IMR-90 (cell line): ENCODE results near the gene CAPN3. TPM values are rescaled to one million over a fixed set of nuclear protein-coding genes. Genes with fewer than 3 reads are reported as not detected.

Source experiments
- ATAC-seq: fragments of 200-7000 bp; cut with Tn5 transposase; 2 replicates; pipeline ENCODE4 v1.9.1; 2020; ENCODE audit warnings: low read depth, mild to moderate bottlenecking, moderate library complexity
- BruUV-seq: library from RNA; stranded (reverse); fragments of 400-500 nt; replicated peaks from 2 replicates; lab custom pipeline; 2021; lab: Mats Ljungman, UMichigan
- CTCF ChIA-PET: fragments of 300-600 bp; formaldehyde crosslinking; extraction: SDS; loops from one replicate; lab custom pipeline; 2021; ENCODE audit warnings: antibody characterized with exemption; lab: Yijun Ruan, JAX
- POLR2A ChIA-PET: fragments of 300-600 bp; sonication (Branson Sonifier 250); formaldehyde crosslinking; loops from one replicate; lab custom pipeline; 2022; ENCODE audit warnings: antibody characterized with exemption; ENCODE audit not compliant: unreplicated experiment; lab: Charles Lee
- DNase-seq: peaks from one replicate; pipeline ENCODE4 v3.0.0; 2013
- H2AFZ ChIP-seq: replicated peaks from 2 replicates; pipeline ENCODE3; 2013; ENCODE audit warnings: low read length, mild to moderate bottlenecking; ENCODE audit not compliant: poor library complexity
- H2AK5ac ChIP-seq: 2 replicates; pipeline ENCODE4 v1.6.1; 2013; ENCODE audit warnings: low read depth, low read length, inconsistent platforms
- H2AK9ac ChIP-seq: replicated peaks from 2 replicates; pipeline ENCODE3; 2013; ENCODE audit warnings: mild to moderate bottlenecking, low read depth, low read length, moderate library complexity; ENCODE audit not compliant: poor library complexity
- H2BK120ac ChIP-seq: 2 replicates; pipeline ENCODE4 v1.6.1; 2013; ENCODE audit warnings: low read depth, low read length, inconsistent platforms
- H2BK15ac ChIP-seq: 3 replicates; pipeline ENCODE4 v1.6.1; 2013; ENCODE audit warnings: low read depth, low read length, inconsistent platforms
- H2BK20ac ChIP-seq: 2 replicates; pipeline ENCODE4 v1.6.1; 2013; ENCODE audit warnings: low read depth, mild to moderate bottlenecking, inconsistent platforms, low read length, moderate library complexity
- H2BK5ac ChIP-seq: 2 replicates; pipeline ENCODE4 v1.6.1; 2013; ENCODE audit warnings: mild to moderate bottlenecking, low read depth, low read length, inconsistent platforms; ENCODE audit not compliant: poor library complexity, severe bottlenecking
- H3K14ac ChIP-seq: replicated peaks from 2 replicates; pipeline ENCODE4 v1.6.1; 2013; ENCODE audit warnings: low read depth, low read length, inconsistent platforms
- H3K18ac ChIP-seq: 2 replicates; pipeline ENCODE4 v1.6.1; 2013; ENCODE audit warnings: low read depth, low read length, control low read depth
- H3K23ac ChIP-seq: 2 replicates; pipeline ENCODE4 v1.6.1; 2013; ENCODE audit warnings: low read depth, low read length, inconsistent platforms
- H3K27ac ChIP-seq: 2 replicates; pipeline ENCODE4 v1.5.1; 2013; ENCODE audit warnings: mild to moderate bottlenecking, control low read depth, low read length; ENCODE audit not compliant: insufficient read depth
- H3K27me3 ChIP-seq: 2 replicates; pipeline ENCODE4 v1.6.1; 2013; ENCODE audit warnings: low read length; ENCODE audit not compliant: control insufficient read depth, insufficient read depth
- H3K36me3 ChIP-seq: 2 replicates; pipeline ENCODE4 v1.6.1; 2013; ENCODE audit warnings: low read length, mixed read lengths; ENCODE audit not compliant: control insufficient read depth, insufficient read depth
- H3K4ac ChIP-seq: 2 replicates; pipeline ENCODE4 v1.6.1; 2013; ENCODE audit warnings: low read depth, low read length, inconsistent platforms
- H3K4me1 ChIP-seq: 2 replicates; pipeline ENCODE4 v1.6.1; 2013; ENCODE audit warnings: low read length, mixed read lengths; ENCODE audit not compliant: control insufficient read depth, insufficient read depth
- H3K4me2 ChIP-seq: 2 replicates; pipeline ENCODE4 v1.6.1; 2013; ENCODE audit warnings: low read depth, mild to moderate bottlenecking, control low read depth, low read length, moderate library complexity
- H3K4me3 ChIP-seq: 2 replicates; pipeline ENCODE4 v1.5.1; 2013; ENCODE audit warnings: low read depth, mild to moderate bottlenecking, control low read depth, low read length, moderate library complexity; ENCODE audit not compliant: insufficient read depth
- H3K56ac ChIP-seq: 2 replicates; pipeline ENCODE4 v1.6.1; 2013; ENCODE audit warnings: low read length, inconsistent platforms; ENCODE audit not compliant: insufficient read depth; ENCODE audit errors: extremely low read depth
- H3K79me1 ChIP-seq, 2 experiments: 2 replicates each; pipeline ENCODE4 v1.6.1; 2013; ENCODE audit warnings: low read length in 2 of 2, inconsistent platforms in 1 of 2, low read depth in 1 of 2
- H3K9ac ChIP-seq: 2 replicates; pipeline ENCODE4 v1.6.1; 2013; ENCODE audit warnings: low read depth, low read length, control low read depth
- H3K9me1 ChIP-seq: 2 replicates; pipeline ENCODE4 v1.6.1; 2013; ENCODE audit warnings: low read length, inconsistent platforms; ENCODE audit not compliant: insufficient read depth
- H3K9me3 ChIP-seq: 2 replicates; pipeline ENCODE4 v1.6.1; 2013; ENCODE audit warnings: low read length; ENCODE audit not compliant: control insufficient read depth, insufficient read depth
- H4K20me1 ChIP-seq: 2 replicates; pipeline ENCODE4 v1.6.1; 2013; ENCODE audit warnings: low read length, inconsistent platforms; ENCODE audit not compliant: insufficient read depth
- H4K5ac ChIP-seq: 2 replicates; pipeline ENCODE4 v1.6.1; 2013; ENCODE audit warnings: mild to moderate bottlenecking, low read depth, low read length, control low read depth
- H4K8ac ChIP-seq, 2 experiments: 2 replicates each; pipeline ENCODE4 v1.6.1; 2013; ENCODE audit warnings: low read depth in 2 of 2, low read length in 2 of 2, control low read depth in 1 of 2, inconsistent platforms in 1 of 2
- H4K91ac ChIP-seq: 2 replicates; pipeline ENCODE4 v1.6.1; 2013; ENCODE audit warnings: low read depth, low read length, inconsistent platforms; ENCODE audit not compliant: insufficient read depth
- BHLHE40 ChIP-seq: fragments of 150-350 bp; IDR thresholded peaks from 2 replicates; pipeline ENCODE4 v1.6.1; 2016; ENCODE audit warnings: mild to moderate bottlenecking, low read depth, low read length
- CEBPB ChIP-seq: IDR thresholded peaks from 2 replicates; pipeline ENCODE4 v1.6.1; 2012; ENCODE audit warnings: low read depth, low read length, improper control_type of control experiment
- CHD1 ChIP-seq: IDR thresholded peaks from 2 replicates; pipeline ENCODE4 v1.6.1; 2012; ENCODE audit warnings: low read depth, low read length, improper control_type of control experiment
- ELK1 ChIP-seq: fragments of 150-350 bp; IDR thresholded peaks from 2 replicates; pipeline ENCODE4 v1.6.1; 2016; ENCODE audit warnings: low read depth, mild to moderate bottlenecking, low read length, moderate library complexity, borderline replicate concordance
- FOS ChIP-seq: fragments of 150-350 bp; IDR thresholded peaks from 2 replicates; pipeline ENCODE4 v1.6.1; 2016; ENCODE audit warnings: low read depth, low read length
- MAFK ChIP-seq: IDR thresholded peaks from 2 replicates; pipeline ENCODE4 v1.6.1; 2012; ENCODE audit warnings: low read depth, low read length, improper control_type of control experiment
- MAZ ChIP-seq: IDR thresholded peaks from 2 replicates; pipeline ENCODE4 v1.6.1; 2012; ENCODE audit warnings: low read depth, mild to moderate bottlenecking, low read length, improper control_type of control experiment, moderate library complexity, borderline replicate concordance
- MXI1 ChIP-seq: IDR thresholded peaks from 2 replicates; pipeline ENCODE4 v1.6.1; 2012; ENCODE audit warnings: low read depth, mild to moderate bottlenecking, low read length, moderate library complexity, borderline replicate concordance
- NFE2L2 ChIP-seq: fragments of 150-350 bp; IDR thresholded peaks from 2 replicates; pipeline ENCODE4 v1.6.1; 2016; ENCODE audit warnings: low read depth, mild to moderate bottlenecking, low read length
- POLR2A ChIP-seq: IDR thresholded peaks from 2 replicates; pipeline ENCODE4 v1.6.1; 2012; ENCODE audit warnings: mild to moderate bottlenecking, low read depth, low read length
- RAD21 ChIP-seq: IDR thresholded peaks from 2 replicates; pipeline ENCODE4 v1.6.1; 2012; ENCODE audit warnings: low read length, improper control_type of control experiment
- RCOR1 ChIP-seq: IDR thresholded peaks from 2 replicates; pipeline ENCODE4 v1.6.1; 2012; ENCODE audit warnings: mild to moderate bottlenecking, low read length, improper control_type of control experiment; ENCODE audit not compliant: insufficient replicate concordance
- RFX5 ChIP-seq: IDR thresholded peaks from 2 replicates; pipeline ENCODE4 v1.8.0; 2012; ENCODE audit warnings: low read depth, mild to moderate bottlenecking, low read length, moderate library complexity
- SMC3 ChIP-seq: fragments of 150-350 bp; IDR thresholded peaks from 2 replicates; pipeline ENCODE4 v1.6.1; 2016; ENCODE audit warnings: low read depth, mild to moderate bottlenecking, antibody characterized with exemption, low read length, moderate library complexity
- USF2 ChIP-seq: fragments of 150-350 bp; IDR thresholded peaks from 2 replicates; pipeline ENCODE4 v1.6.1; 2017; ENCODE audit warnings: mild to moderate bottlenecking, antibody characterized with exemption, low read length, low read depth
- WGBS, 2 experiments: methylation state at CpG; one replicate each; pipeline versions ENCODE4 v1.1.5 to v1.1.7; 2013; ENCODE audit warnings: missing lambda C conversion rate in 2 of 2; ENCODE audit not compliant: insufficient read length in 1 of 2; ENCODE audit errors: extremely low coverage in 2 of 2; 5-methylcytosine and 5-hydroxymethylcytosine counted together
- dilution Hi-C: fragments of 300-500 bp; cut with HindIII; formaldehyde crosslinking; loops from one replicate; pipeline ENCODE4 v1.14.3; 2018; ENCODE audit warnings: low sequenced_read_pairs; ENCODE audit not compliant: unreplicated experiment
- in situ Hi-C: fragments of 300-500 bp; cut with MboI; formaldehyde crosslinking; loops from 3 replicates; pipeline ENCODE4 v1.14.3; 2019; ENCODE audit warnings: low sequenced_read_pairs, inconsistent platforms, mixed read lengths
- intact Hi-C: fragments of 100-400 bp; cut with micrococcal nuclease; formaldehyde crosslinking; loops from 2 replicates; pipeline ENCODE4 v1.10.0; 2022
- polyA plus RNA-seq, 3 experiments: library from polyadenylated mRNA; depleted of rRNA; stranded (reverse); fragments of >200 nt; gene quantifications; 2 replicates each; pipeline ENCODE4 v1.2.3, GENCODE V29; 2012; ENCODE audit warnings: low replicate concordance in 1 of 3
- total RNA-seq: library from RNA; depleted of rRNA; stranded (reverse); fragments of >200 nt; gene quantifications from 2 replicates; pipeline ENCODE4 v1.2.3, GENCODE V29; 2012
- TF ChIP-seq, protein P1 (sequence below): conservative IDR thresholded peaks from 2 replicates; pipeline ENCODE4 v1.5.1; 2012; ENCODE audit warnings: mild to moderate bottlenecking, low read depth, low read length, improper control_type of control experiment

CAPN3 gene
- total and polyA plus RNA-seq, 2 of the 4 experiments (the other 2 are of a cell fraction): 1.1 to 1.4 TPM

GRCh38 chr15:42353061-42353460 lies 6.2 kb upstream of the CAPN3 start:
- ChIA-PET POLR2A (no interaction called here), CTCF (no interaction called here)
- Histone ChIP-seq H2BK20ac (no peak overlapping the region), H3K79me1 (no peaks in the 10 kb centered on the region), H3K27ac (no peak overlapping the region), H2AK5ac (no peak overlapping the region), H3K4me3 (no peak overlapping the region), H3K4me2 (no peak overlapping the region), H3K23ac (no peak overlapping the region; the same call in 1 of the 2 replicates), H3K18ac (no peak overlapping the region), H4K20me1 (no peaks in the 10 kb centered on the region), H3K14ac (no peak overlapping the region), H3K9ac (no peak overlapping the region), H2BK5ac (no peak overlapping the region), H2BK120ac (no peak overlapping the region), H4K5ac (no peak overlapping the region), H3K27me3 (no peaks in the 10 kb centered on the region), H3K4me1 (peaks cover 6% of the 10 kb centered on the region), H4K8ac (no peak overlapping the region), H4K91ac (no peak overlapping the region), H3K36me3 (peaks cover 4% of the 10 kb centered on the region; the same call in 1 of the 2 replicates), H3K56ac (no peak overlapping the region), H2BK15ac (no peak overlapping the region), H2AK9ac (no peak overlapping the region), H3K9me1 (peaks cover 7% of the 10 kb centered on the region; the same call in 1 of the 2 replicates), H3K9me3 (no peaks in the 10 kb centered on the region), H2AFZ (no peak overlapping the region), H3K4ac (no peak overlapping the region)
- ATAC-seq (no peak), DNase-seq (no peak)
- WGBS, 2 experiments: 83% methylated on average over 3 of the region's 6 CpGs; no CpG with 5 or more reads in 1 of the 2 experiments
- no TSS peak for BruUV-seq
- dilution Hi-C loops: no loop called here
- TF ChIP-seq SMC3 (no peak), RCOR1 (no peak), MAZ (no peak), BHLHE40 (no peak), RAD21 (no peak), NFE2L2 (no peak), MAFK (no peak), FOS (no peak), USF2 (no peak), ELK1 (no peak), CEBPB (no peak), CHD1 (no peak), RFX5 (no peak), MXI1 (no peak), POLR2A (no peak)
- TF ChIP-seq, protein P1, sequence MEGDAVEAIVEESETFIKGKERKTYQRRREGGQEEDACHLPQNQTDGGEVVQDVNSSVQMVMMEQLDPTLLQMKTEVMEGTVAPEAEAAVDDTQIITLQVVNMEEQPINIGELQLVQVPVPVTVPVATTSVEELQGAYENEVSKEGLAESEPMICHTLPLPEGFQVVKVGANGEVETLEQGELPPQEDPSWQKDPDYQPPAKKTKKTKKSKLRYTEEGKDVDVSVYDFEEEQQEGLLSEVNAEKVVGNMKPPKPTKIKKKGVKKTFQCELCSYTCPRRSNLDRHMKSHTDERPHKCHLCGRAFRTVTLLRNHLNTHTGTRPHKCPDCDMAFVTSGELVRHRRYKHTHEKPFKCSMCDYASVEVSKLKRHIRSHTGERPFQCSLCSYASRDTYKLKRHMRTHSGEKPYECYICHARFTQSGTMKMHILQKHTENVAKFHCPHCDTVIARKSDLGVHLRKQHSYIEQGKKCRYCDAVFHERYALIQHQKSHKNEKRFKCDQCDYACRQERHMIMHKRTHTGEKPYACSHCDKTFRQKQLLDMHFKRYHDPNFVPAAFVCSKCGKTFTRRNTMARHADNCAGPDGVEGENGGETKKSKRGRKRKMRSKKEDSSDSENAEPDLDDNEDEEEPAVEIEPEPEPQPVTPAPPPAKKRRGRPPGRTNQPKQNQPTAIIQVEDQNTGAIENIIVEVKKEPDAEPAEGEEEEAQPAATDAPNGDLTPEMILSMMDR: no peak
- intact Hi-C loops: no loop called here
- in situ Hi-C loops: no loop called here
